K562 (cell line): ENCODE data around the gene FAAP24. TPM values are rescaled to one million over a fixed set of nuclear protein-coding genes. Genes with fewer than 3 reads are reported as not detected.

Experiments used
- ATAC-seq: fragments of 200-7000 bp; cut with Tn5 transposase; 3 replicates; pipeline ENCODE4 v1.9.1; 2020; ENCODE audit warnings: moderate library complexity
- BruUV-seq: library from RNA; stranded (reverse); fragments of 400-500 nt; replicated peaks from 2 replicates; lab custom pipeline; 2021; lab: Mats Ljungman, UMichigan
- CTCF ChIA-PET: fragments of 300-600 bp; formaldehyde crosslinking; extraction: SDS; loops from one replicate; lab custom pipeline; 2021; ENCODE audit warnings: low intra/inter-chr PET ratio; lab: Yijun Ruan, JAX
- POLR2A ChIA-PET: fragments of 300-600, 350-650 bp; sonication (Branson Sonifier 250); formaldehyde crosslinking; extraction: SDS; loops from one replicate; lab custom pipeline; 2021; ENCODE audit warnings: antibody characterized with exemption, inconsistent platforms; lab: Yijun Ruan, JAX
- DNase-seq, 4 experiments: peaks; one replicate each; pipeline versions ENCODE4 v3.0.0 to v3.0.0-alpha.2; 2011 to 2018; ENCODE audit warnings: low spot score in 3 of 4, mixed read lengths in 3 of 4; ENCODE audit errors: extremely low read depth in 1 of 4
- FAIRE-seq: peaks from 2 replicates; lab custom pipeline; 2011; peaks lifted over from hg19 to GRCh38; lab: Jason Lieb, UNC
- H2AFZ ChIP-seq: 2 replicates; pipeline ENCODE4 v1.6.0; 2011; ENCODE audit warnings: low read depth, low read length, control low read depth, inconsistent platforms
- H3K27ac ChIP-seq: fragments of 200-600 bp; 3 replicates; pipeline ENCODE4 v1.8.0; 2011; ENCODE audit warnings: low read depth, mild to moderate bottlenecking, control low read depth, inconsistent platforms, low read length, moderate library complexity, mixed read lengths; ENCODE audit errors: extremely low read depth
- H3K27me3 ChIP-seq, 2 experiments: fragments of 300-600 bp in 1 of 2; 2 replicates in 1 of 2; 3 replicates in 1 of 2; pipeline versions ENCODE4 v1.6.0 to v1.8.0; 2011; ENCODE audit warnings: inconsistent platforms in 2 of 2, low read length in 2 of 2, mild to moderate bottlenecking in 1 of 2, mixed read lengths in 1 of 2, moderate library complexity in 1 of 2; ENCODE audit not compliant: control insufficient read depth in 2 of 2, insufficient read depth in 2 of 2
- H3K36me3 ChIP-seq: fragments of 300-600 bp; 3 replicates; pipeline ENCODE4 v1.8.0; 2011; ENCODE audit warnings: mild to moderate bottlenecking, low read length, inconsistent platforms; ENCODE audit not compliant: control insufficient read depth, insufficient read depth
- H3K4me1 ChIP-seq, 2 experiments: fragments of 200-600 bp in 1 of 2; replicated peaks in 1 of 2; 2 replicates in 1 of 2; 3 replicates in 1 of 2; pipeline versions ENCODE4 v1.5.1 to v1.8.0; 2011; ENCODE audit warnings: inconsistent platforms in 2 of 2, low read length in 2 of 2, mild to moderate bottlenecking in 1 of 2, mixed read lengths in 1 of 2, moderate library complexity in 1 of 2; ENCODE audit not compliant: control insufficient read depth in 2 of 2, insufficient read depth in 2 of 2
- H3K4me2 ChIP-seq: 2 replicates; pipeline ENCODE4 v1.6.1; 2011; ENCODE audit warnings: low read length, control low read depth, inconsistent platforms, mixed read lengths; ENCODE audit not compliant: insufficient read depth
- H3K4me3 ChIP-seq: fragments of 200-600 bp; sonication (generic), shearing (Covaris generic); 2 replicates; pipeline ENCODE4 v1.5.1; 2016; ENCODE audit warnings: control low read depth, inconsistent platforms
- H3K79me2 ChIP-seq: fragments of 200-600 bp; 3 replicates; pipeline ENCODE4 v1.8.0; 2011; ENCODE audit warnings: low read length, inconsistent platforms; ENCODE audit not compliant: control insufficient read depth, insufficient read depth
- H3K9ac ChIP-seq, 2 experiments: 2 replicates each; pipeline versions ENCODE4 v1.6.0 to v1.6.1; 2011; ENCODE audit warnings: low read depth in 2 of 2, low read length in 2 of 2, control low read depth in 1 of 2, inconsistent platforms in 1 of 2, mild to moderate bottlenecking in 1 of 2, mixed read lengths in 1 of 2; ENCODE audit not compliant: insufficient read depth in 1 of 2
- H3K9me1 ChIP-seq: one replicate; pipeline ENCODE4 v1.6.0; 2011; ENCODE audit warnings: inconsistent platforms, mild to moderate bottlenecking, low read length, moderate library complexity; ENCODE audit not compliant: control insufficient read depth, insufficient read depth
- H3K9me3 ChIP-seq: replicated peaks from 2 replicates; pipeline ENCODE4 v1.5.1; 2011; ENCODE audit warnings: low read depth, low read length, inconsistent platforms; ENCODE audit not compliant: control insufficient read depth, insufficient read depth
- H4K20me1 ChIP-seq: replicated peaks from 2 replicates; pipeline ENCODE4 v1.6.1; 2011; ENCODE audit warnings: low read length, inconsistent platforms, mixed read lengths; ENCODE audit not compliant: control insufficient read depth, insufficient read depth
- ADNP ChIP-seq: fragments of 200-800 bp; sonication (Bioruptor generic); IDR thresholded peaks from 2 replicates; pipeline ENCODE4 v1.6.1; 2016; ENCODE audit warnings: missing genetic modification characterization, missing compliant biosample characterization
- ASH1L ChIP-seq: fragments of 450-650 bp; IDR thresholded peaks from 2 replicates; pipeline ENCODE4 v1.6.1; 2018; ENCODE audit warnings: borderline replicate concordance, mild to moderate bottlenecking, low read depth; ENCODE audit not compliant: partially characterized antibody
- BCOR ChIP-seq: fragments of 450-650 bp; IDR thresholded peaks from 2 replicates; pipeline ENCODE4 v1.6.1; 2016
- BRF1 ChIP-seq: IDR thresholded peaks from 3 replicates; pipeline ENCODE4 v1.6.1; 2011; ENCODE audit warnings: borderline replicate concordance, mild to moderate bottlenecking; ENCODE audit not compliant: insufficient read length; ENCODE audit errors: extremely low read depth
- DNMT1 ChIP-seq: fragments of 450-650 bp; IDR thresholded peaks from 2 replicates; pipeline ENCODE4 v1.6.1; 2016; ENCODE audit warnings: antibody characterized with exemption, mild to moderate bottlenecking
- EP400 ChIP-seq: fragments of 450-650 bp; IDR thresholded peaks from 2 replicates; pipeline ENCODE4 v1.6.1; 2017; ENCODE audit warnings: antibody characterized with exemption, mild to moderate bottlenecking, moderate library complexity
- KDM1A ChIP-seq, 2 experiments: fragments of 450-650 bp; IDR thresholded peaks; 2 replicates each; pipeline ENCODE4 v1.6.1; 2016; ENCODE audit warnings: mild to moderate bottlenecking in 2 of 2
- KLF6 ChIP-seq: fragments of 250-450 bp; sonication (Bioruptor Pico); IDR thresholded peaks from 2 replicates; pipeline ENCODE4 v1.4.0; 2020; ENCODE audit warnings: mild to moderate bottlenecking, moderate library complexity, borderline replicate concordance
- NCOA4 ChIP-seq: fragments of 450-650 bp; IDR thresholded peaks from 2 replicates; pipeline ENCODE4 v1.6.1; 2018; ENCODE audit warnings: mild to moderate bottlenecking; ENCODE audit not compliant: partially characterized antibody
- PML ChIP-seq: IDR thresholded peaks from 2 replicates; pipeline ENCODE4 v1.6.1; 2012; ENCODE audit warnings: low read length, inconsistent platforms
- RBM25 ChIP-seq: fragments of 200-400 bp; formaldehyde crosslinking; IDR thresholded peaks from 2 replicates; pipeline ENCODE4 v1.6.1; 2018; ENCODE audit warnings: low read length, low read depth, moderate library complexity; ENCODE audit not compliant: severe bottlenecking
- RCOR1 ChIP-seq, 2 experiments: IDR thresholded peaks; 2 replicates each; pipeline ENCODE4 v1.6.1; 2012; ENCODE audit warnings: low read depth in 2 of 2, low read length in 2 of 2, borderline replicate concordance in 1 of 2, improper control_type of control experiment in 1 of 2
- ZNF431 ChIP-seq: sonication (generic); formaldehyde crosslinking; IDR thresholded peaks from 2 replicates; pipeline ENCODE4 v1.8.0; 2022; ENCODE audit warnings: mild to moderate bottlenecking, missing genetic modification reagents
- ZSCAN32 ChIP-seq: fragments of 450-650 bp; formaldehyde crosslinking; IDR thresholded peaks from 2 replicates; pipeline ENCODE4 v1.4.0; 2020; ENCODE audit warnings: mild to moderate bottlenecking, moderate library complexity
- WGBS: fragments of 100-300 bp; shearing (Covaris generic); methylation state at CpG from one replicate; pipeline ENCODE4 v1.1.6; 2016; ENCODE audit warnings: low coverage, mixed read lengths; ENCODE audit not compliant: insufficient coverage; ENCODE audit errors: missing lambda C conversion rate; 5-methylcytosine and 5-hydroxymethylcytosine counted together
- in situ Hi-C: fragments of 300-500 bp; cut with MboI; formaldehyde crosslinking; loops from 4 replicates; pipeline ENCODE4 v1.15.0; 2018; ENCODE audit warnings: inconsistent platforms, mixed read lengths
- intact Hi-C: fragments of 100-400 bp; cut with micrococcal nuclease; formaldehyde crosslinking; loops from 2 replicates; pipeline ENCODE4 v1.14.2; 2022
- polyA plus RNA-seq, 8 experiments: library from polyadenylated mRNA; depleted of rRNA in 4 of 8; stranded (reverse) in 5 of 8; unstranded in 3 of 8; fragments of >200 nt; fragmentation: Nextera tagmentation in 2 of 8; fragmentation: Illumina TruSeq in 1 of 8; extraction: Ambion mirVana in 2 of 8; extraction: Trizol in 1 of 8; gene quantifications; 2 replicates each; pipeline versions ENCODE4 v1.2.1 to v1.2.3, GENCODE V29; 2011 to 2014; ENCODE audit warnings: inconsistent platforms in 1 of 8, missing spikeins in 1 of 8
- total RNA-seq, 7 experiments: library from RNA; depleted of rRNA in 6 of 7; stranded (reverse); fragments of >200 nt in 6 of 7; fragmentation: Illumina TruSeq in 2 of 7; extraction: Trizol in 2 of 7; gene quantifications; 2 replicates each; pipeline versions ENCODE4 v1.2.1 to v1.2.3, GENCODE V29; 2011 to 2021; ENCODE audit warnings: low replicate concordance in 1 of 7
- TF ChIP-seq, protein P1 (sequence below): sonication (generic); formaldehyde crosslinking; IDR thresholded peaks from 2 replicates; pipeline ENCODE4 v1.8.0; 2022; ENCODE audit warnings: mild to moderate bottlenecking, missing genetic modification reagents, borderline replicate concordance
- TF ChIP-seq, protein P2 (sequence below): sonication (generic); formaldehyde crosslinking; IDR thresholded peaks from 2 replicates; pipeline ENCODE4 v1.8.1; 2023; ENCODE audit warnings: mild to moderate bottlenecking, missing genetic modification reagents
- TF ChIP-seq, protein P3 (sequence below): fragments of 250-450 bp; sonication (Bioruptor Pico); IDR thresholded peaks from 2 replicates; pipeline ENCODE4 v1.5.0; 2022; ENCODE audit warnings: mild to moderate bottlenecking

The FAAP24 gene
- total and polyA plus RNA-seq, 9 of the 15 experiments (the other 6 are each of a cell fraction or from before 2014, with no cell fraction given): 4.6 to 21.6 (median 8.2) TPM

DNA sequence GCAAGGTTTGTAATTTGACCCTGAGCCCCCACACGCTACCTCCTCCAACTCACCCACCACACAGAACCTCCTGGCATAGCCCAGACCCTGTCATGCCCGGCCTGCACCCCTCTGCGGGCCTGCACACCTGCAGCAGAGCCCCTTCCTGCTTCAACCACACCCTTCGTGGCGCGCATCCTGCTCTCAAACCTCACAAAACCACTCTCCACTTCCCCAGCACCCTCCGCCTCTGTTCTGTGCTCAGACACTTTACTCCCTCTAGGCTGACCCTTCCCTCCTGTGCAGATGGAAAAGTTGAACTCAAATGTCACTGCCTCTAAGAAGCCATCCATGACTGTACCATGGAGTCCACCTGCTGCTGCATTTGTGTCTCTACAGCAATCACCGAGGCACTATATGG lies 28.5 kb downstream of the FAAP24 start (continued):
- TF ChIP-seq ZNF431 (CRISPR knock-in tag) (no peak), EP400 (no peak), ZSCAN32 (CRISPR knock-in tag) (no peak), ASH1L (no peak), PML (no peak), DNMT1 (no peak), NCOA4 (no peak), BRF1 (no peak)

DNA sequence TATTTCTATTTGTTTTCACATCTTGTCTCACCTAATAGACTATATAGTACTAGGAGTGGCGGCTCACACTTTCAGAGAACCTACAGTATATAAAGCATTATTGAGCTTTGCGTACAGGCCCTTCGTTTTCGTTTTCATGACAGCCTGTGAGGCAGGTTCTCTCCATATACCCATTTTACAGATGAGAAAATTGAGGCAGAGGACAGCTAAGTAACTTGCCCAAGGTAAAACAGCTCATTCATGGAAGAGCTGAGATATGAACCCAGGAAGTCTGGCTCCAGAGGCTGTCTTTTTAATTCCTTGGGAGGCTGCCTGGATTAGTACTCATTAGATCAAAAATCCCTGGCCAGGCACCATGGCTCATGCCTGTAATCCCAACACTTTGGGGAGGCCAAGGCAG lies 28.9 kb downstream of the FAAP24 start:
- no peaks in the 10 kb centered on the region for H3K79me2 ChIP-seq
- BruUV-seq: no TSS peak
- DNase-seq (no peak), FAIRE-seq (no peak), ATAC-seq (no peak)
- 61% methylated on average over 4 of the region's 4 CpGs for WGBS
- TF ChIP-seq KDM1A (IDR thresholded peaks at IDR 0.05) (peak in 1 of 2 experiments; percentile 50; a peak in 2 of 4 replicates), BCOR (peak; percentile 50; the same call in 1 of the 2 replicates), ADNP (peak; percentile 59; the same call in 1 of the 2 replicates), KLF6 (CRISPR knock-in tag) (no peak), RBM25 (peak; percentile 82), RCOR1 (IDR thresholded peaks at IDR 0.05; ENCODE audit: borderline replicate concordance in 1 of 2, low read depth in 2 of 2, low read length in 2 of 2) (peak in 1 of 2 experiments; percentile 76; a peak in 2 of 4 replicates)
- TF ChIP-seq, protein P1, sequence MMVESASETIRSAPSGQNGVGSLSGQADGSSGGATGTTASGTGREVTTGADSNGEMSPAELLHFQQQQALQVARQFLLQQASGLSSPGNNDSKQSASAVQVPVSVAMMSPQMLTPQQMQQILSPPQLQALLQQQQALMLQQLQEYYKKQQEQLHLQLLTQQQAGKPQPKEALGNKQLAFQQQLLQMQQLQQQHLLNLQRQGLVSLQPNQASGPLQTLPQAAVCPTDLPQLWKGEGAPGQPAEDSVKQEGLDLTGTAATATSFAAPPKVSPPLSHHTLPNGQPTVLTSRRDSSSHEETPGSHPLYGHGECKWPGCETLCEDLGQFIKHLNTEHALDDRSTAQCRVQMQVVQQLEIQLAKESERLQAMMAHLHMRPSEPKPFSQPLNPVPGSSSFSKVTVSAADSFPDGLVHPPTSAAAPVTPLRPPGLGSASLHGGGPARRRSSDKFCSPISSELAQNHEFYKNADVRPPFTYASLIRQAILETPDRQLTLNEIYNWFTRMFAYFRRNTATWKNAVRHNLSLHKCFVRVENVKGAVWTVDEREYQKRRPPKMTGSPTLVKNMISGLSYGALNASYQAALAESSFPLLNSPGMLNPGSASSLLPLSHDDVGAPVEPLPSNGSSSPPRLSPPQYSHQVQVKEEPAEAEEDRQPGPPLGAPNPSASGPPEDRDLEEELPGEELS (CRISPR knock-in tag): no peak
- TF ChIP-seq, protein P2, sequence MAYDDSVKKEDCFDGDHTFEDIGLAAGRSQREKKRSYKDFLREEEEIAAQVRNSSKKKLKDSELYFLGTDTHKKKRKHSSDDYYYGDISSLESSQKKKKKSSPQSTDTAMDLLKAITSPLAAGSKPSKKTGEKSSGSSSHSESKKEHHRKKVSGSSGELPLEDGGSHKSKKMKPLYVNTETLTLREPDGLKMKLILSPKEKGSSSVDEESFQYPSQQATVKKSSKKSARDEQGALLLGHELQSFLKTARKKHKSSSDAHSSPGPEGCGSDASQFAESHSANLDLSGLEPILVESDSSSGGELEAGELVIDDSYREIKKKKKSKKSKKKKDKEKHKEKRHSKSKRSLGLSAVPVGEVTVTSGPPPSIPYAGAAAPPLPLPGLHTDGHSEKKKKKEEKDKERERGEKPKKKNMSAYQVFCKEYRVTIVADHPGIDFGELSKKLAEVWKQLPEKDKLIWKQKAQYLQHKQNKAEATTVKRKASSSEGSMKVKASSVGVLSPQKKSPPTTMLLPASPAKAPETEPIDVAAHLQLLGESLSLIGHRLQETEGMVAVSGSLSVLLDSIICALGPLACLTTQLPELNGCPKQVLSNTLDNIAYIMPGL: no peak
- TF ChIP-seq, protein P3, sequence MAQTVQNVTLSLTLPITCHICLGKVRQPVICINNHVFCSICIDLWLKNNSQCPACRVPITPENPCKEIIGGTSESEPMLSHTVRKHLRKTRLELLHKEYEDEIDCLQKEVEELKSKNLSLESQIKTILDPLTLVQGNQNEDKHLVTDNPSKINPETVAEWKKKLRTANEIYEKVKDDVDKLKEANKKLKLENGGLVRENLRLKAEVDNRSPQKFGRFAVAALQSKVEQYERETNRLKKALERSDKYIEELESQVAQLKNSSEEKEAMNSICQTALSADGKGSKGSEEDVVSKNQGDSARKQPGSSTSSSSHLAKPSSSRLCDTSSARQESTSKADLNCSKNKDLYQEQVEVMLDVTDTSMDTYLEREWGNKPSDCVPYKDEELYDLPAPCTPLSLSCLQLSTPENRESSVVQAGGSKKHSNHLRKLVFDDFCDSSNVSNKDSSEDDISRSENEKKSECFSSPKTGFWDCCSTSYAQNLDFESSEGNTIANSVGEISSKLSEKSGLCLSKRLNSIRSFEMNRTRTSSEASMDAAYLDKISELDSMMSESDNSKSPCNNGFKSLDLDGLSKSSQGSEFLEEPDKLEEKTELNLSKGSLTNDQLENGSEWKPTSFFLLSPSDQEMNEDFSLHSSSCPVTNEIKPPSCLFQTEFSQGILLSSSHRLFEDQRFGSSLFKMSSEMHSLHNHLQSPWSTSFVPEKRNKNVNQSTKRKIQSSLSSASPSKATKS (CRISPR knock-in tag): no peak
- H3K36me3 ChIP-seq: 0 out of 3 replicates have a peak, but pooled peaks cover 3% of the 10 kb centered on the region
- CTCF ChIA-PET: no interaction called here
- no peak overlapping the region for H3K4me3 ChIP-seq
- in situ Hi-C loops (no loop called here), intact Hi-C loops (no loop called here)
- no peak overlapping the region for H3K9ac ChIP-seq
- H3K27me3 ChIP-seq: no peaks in the 10 kb centered on the region
- H4K20me1 ChIP-seq: no peaks in the 10 kb centered on the region; the same call in 1 of the 2 replicates
- no peak overlapping the region for H2AFZ ChIP-seq
- H3K4me1 ChIP-seq: peaks cover 2 to 3% of the 10 kb centered on the region in 2 experiments; a peak in 4 of 5 replicates
- POLR2A ChIA-PET: no interaction called here
- H3K9me1 ChIP-seq: no peaks in the 10 kb centered on the region
- H3K4me2 ChIP-seq: no peak overlapping the region
- no peaks in the 10 kb centered on the region for H3K9me3 ChIP-seq
- no peak overlapping the region for H3K27ac ChIP-seq
